ENCODE measurements around the gene NPBWR2.

NPBWR2 gene

DNA sequence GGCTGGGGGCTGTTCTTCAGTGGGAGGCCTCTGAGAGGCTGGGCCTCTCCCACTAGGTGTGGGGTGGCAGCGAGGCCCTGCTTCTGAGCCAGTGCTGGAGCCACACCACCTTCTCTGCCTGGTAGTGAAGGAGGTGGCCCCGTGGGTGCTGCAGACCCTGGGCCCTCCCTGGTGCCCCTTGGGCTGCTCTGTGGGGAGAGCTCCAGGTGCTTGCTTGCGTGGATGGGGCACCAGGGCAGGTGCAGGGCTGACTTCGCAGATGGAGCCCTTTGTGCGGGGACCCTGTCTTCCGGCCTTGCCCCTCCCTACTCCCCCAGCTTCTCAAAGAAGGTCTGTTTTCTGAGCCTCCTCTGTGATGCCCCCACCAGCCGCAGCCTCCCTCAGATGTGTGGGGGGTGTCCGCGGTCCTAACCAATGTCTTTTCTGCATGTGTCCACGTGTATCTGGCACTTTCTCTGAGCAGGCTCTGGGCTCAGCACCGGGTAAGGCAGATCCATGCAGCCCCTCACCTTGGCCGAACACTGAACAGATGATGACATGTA is 39.6 kb upstream of the NPBWR2 start:
- ATAC-seq, result no peak
- H3K36me3 Mint-ChIP-seq, result peaks cover 13% of the 10 kb centered on the region
- H3K4me3 Mint-ChIP-seq, result no peak overlapping the region
- H3K4me1 Mint-ChIP-seq, result no peaks in the 10 kb centered on the region
- peaks cover under 1% of the 10 kb centered on the region for H3K27me3 Mint-ChIP-seq
- no peak overlapping the region for H3K27ac Mint-ChIP-seq
- peaks cover 12% of the 10 kb centered on the region for H3K9me3 Mint-ChIP-seq

DNA sequence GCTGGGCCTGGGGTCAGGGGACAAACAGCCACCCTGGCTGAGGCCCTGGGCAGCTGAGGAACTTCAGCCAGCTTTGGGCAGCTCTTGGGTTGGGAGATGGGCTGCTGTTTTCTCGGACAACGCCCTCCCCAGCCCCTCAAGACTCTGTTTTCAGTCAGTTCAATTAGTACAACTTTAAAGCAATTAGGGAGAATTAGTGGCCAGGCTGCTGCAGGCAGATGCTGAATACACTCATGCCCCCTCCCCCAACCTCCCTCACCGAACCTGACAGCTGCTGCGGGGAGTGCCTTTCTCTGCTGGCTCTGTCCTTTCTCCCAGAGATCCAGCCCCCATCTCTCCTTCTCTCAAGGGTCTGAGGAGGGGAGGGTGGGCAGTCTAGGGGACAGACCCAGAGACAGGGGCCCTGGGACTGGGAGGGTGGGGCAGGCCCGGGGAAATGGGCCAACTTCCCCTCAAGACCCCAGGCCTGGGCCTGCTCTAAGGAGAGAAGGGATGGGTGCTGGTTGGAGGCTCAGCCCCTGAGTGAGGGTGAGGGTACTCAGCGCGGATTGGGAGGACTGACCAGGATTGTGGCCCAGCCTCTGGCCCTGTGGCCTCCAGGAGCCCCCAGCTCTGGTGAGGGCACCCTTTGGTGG is 39.1 kb upstream of the NPBWR2 start:
- H3K9me3 Mint-ChIP-seq, result peaks cover 12% of the 10 kb centered on the region
- no peaks in the 10 kb centered on the region for H3K4me1 Mint-ChIP-seq
- peaks cover 6% of the 10 kb centered on the region for H3K27me3 Mint-ChIP-seq
- H3K36me3 Mint-ChIP-seq, result peaks cover 13% of the 10 kb centered on the region
- ATAC-seq, result no peak
- H3K27ac Mint-ChIP-seq, result no peak overlapping the region
- no peak overlapping the region for H3K4me3 Mint-ChIP-seq

GRCh38 chr20:64145458-64146300 is 38.3 kb upstream of the NPBWR2 start:
- peaks cover 11% of the 10 kb centered on the region for H3K27me3 Mint-ChIP-seq

DNA sequence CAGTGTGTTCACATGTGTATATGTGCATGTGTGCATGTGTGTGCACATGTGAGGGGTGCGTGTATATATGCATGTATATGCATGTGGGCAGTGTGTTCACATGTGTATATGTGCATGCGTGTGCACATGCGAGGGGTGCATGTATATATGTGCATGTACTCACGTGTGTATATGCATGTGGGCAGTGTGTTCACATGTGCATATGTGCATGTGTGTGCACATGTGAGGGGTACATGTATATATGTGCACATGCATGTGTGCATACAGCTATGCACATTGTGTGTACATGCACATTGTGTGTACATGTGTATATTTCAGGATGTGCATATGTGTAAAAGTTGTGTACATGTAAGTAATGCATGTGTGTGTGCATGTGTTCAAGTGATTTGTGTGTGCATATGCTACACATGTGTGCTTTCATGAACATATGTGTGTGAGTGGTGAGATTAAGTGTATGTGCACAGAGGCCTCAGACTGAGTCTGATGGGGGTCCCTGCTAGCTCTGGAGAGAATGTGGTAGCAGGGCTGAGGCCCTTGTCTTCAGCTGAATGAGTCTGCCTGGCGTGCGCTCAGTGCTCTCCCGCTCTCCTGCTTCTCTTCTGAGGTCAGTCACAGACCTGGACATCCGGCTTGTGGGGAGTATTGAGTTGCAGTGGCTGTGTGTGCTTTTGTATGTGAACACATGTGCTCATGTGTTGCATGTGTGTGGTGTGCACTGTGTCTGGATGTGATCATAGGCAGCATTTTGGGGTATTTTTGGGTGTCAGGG is 37.0 kb upstream of the NPBWR2 start:
- Mint-ChIP-seq H3K27ac (no peak overlapping the region), H3K27me3 (peaks cover 17% of the 10 kb centered on the region), H3K36me3 (peaks cover 13% of the 10 kb centered on the region), H3K9me3 (peaks cover 12% of the 10 kb centered on the region), H3K4me3 (no peak overlapping the region), H3K4me1 (no peaks in the 10 kb centered on the region)
- ATAC-seq, result no peak

More at GRCh38 chr20:64145458-64146300, 38.3 kb upstream of the NPBWR2 start:
- Mint-ChIP-seq H3K27ac (no peak overlapping the region), H3K4me1 (no peaks in the 10 kb centered on the region), H3K9me3 (peaks cover 12% of the 10 kb centered on the region), H3K36me3 (peaks cover 13% of the 10 kb centered on the region), H3K4me3 (no peak overlapping the region)
- no peak for ATAC-seq

DNA sequence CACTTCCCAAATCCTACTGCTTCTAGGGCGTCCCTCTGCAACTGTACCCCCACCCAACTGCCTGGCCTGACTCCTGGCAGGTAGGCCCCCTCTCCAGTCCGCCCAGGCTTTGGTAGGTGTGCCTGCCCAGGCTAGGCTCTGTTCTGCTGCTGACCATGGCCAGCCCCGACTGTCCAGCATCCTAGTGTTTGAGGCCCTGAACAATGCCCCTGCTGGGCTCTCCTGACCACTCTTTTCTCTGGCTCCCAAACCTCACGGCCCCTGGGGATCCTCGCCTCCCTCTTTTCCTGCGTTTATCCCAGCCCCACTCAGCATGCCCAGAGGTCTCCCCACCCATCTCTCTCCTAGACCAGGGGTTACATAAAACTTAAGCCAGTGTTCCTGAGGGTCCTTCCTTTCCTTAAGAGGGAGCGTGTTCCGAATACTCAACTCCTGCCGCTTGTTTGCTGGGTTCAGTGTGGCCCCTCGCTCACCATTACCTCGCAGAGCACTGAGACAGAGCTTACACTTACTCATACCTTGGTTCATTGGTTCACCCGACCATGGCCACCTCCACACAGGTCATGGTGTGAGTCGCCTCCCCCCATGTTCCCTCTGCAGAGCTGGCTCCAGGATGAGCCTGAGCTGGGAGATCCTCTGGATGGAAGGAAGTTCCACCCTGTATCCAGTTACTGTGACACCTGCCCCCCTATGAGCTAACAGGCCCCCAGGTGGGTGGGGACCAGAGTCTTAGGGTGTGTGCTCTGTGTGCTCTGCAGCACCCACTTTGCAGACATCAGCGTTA is 35.8 kb upstream of the NPBWR2 start:
- peaks cover 12% of the 10 kb centered on the region for H3K9me3 Mint-ChIP-seq
- H3K27me3 Mint-ChIP-seq, result peaks cover 17% of the 10 kb centered on the region
- no peak overlapping the region for H3K4me3 Mint-ChIP-seq
- H3K36me3 Mint-ChIP-seq, result peaks cover 13% of the 10 kb centered on the region
- no peaks in the 10 kb centered on the region for H3K4me1 Mint-ChIP-seq
- no peak for ATAC-seq
- H3K27ac Mint-ChIP-seq, result no peak overlapping the region

GRCh38 chr20:64142590-64142989 is 35.2 kb upstream of the NPBWR2 start:
- H3K36me3 Mint-ChIP-seq, result peaks cover 13% of the 10 kb centered on the region
- H3K4me3 Mint-ChIP-seq, result no peak overlapping the region
- no peaks in the 10 kb centered on the region for H3K4me1 Mint-ChIP-seq
- H3K9me3 Mint-ChIP-seq, result peaks cover 12% of the 10 kb centered on the region
- peaks cover 17% of the 10 kb centered on the region for H3K27me3 Mint-ChIP-seq
- ATAC-seq, result no peak
- H3K27ac Mint-ChIP-seq, result no peak overlapping the region

- peaks cover 13% of the 10 kb centered on the region for H3K36me3 Mint-ChIP-seq
- H3K27ac Mint-ChIP-seq, result no peak overlapping the region
- H3K9me3 Mint-ChIP-seq, result peaks cover 12% of the 10 kb centered on the region
- peaks cover 27% of the 10 kb centered on the region for H3K27me3 Mint-ChIP-seq
- no peaks in the 10 kb centered on the region for H3K4me1 Mint-ChIP-seq
- no peak overlapping the region for H3K4me3 Mint-ChIP-seq
- ATAC-seq, result no peak
Measured at GRCh38 chr20:64140956-64141355, 33.6 kb upstream of the NPBWR2 start.

DNA sequence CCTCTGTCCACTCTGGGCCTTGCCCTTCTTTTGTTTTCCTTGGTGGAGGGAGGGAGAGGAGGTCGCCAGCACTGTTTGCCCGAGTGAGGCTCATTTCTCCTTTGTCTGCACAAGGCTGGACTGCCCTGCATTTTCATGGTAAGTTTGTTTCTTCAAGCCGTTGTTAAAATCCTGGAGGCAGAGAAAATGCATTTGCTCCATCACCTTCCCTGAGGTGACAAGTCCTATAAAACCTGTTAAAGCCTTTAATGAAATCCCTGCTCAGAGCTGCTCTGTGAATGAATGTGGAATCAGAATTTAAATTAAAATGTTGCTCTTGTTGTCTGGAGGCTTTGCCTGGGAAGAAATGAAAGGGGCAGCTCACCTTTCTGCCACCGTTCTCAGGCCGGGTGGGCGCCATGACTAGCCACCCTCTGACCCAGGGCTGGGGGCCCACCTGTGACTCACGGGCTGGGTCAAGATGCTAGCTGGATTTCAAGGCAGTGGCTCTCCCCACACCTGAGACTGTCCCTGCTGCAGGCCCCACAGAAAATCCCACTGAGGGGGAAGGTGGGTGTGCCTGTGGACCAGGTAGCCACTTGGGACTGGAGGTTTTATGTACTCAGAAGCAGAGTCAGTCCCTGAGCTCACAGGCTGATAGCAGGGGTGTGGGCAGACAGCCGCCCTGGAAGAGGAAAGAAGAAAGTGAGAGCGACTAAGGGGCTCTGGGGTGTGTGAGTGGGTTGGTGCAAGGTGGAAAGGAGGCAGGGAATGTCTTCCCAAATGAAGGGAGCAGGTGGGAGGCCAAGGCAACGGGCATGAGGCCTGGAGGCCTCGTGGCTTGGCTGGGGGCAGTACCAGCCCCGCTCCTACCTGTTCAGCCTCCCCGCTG is 32.9 kb upstream of the NPBWR2 start:
- H3K27ac Mint-ChIP-seq, result no peak overlapping the region
- H3K4me1 Mint-ChIP-seq, result no peaks in the 10 kb centered on the region
- peaks cover 12% of the 10 kb centered on the region for H3K9me3 Mint-ChIP-seq
- H3K4me3 Mint-ChIP-seq, result no peak overlapping the region
- peaks cover 32% of the 10 kb centered on the region for H3K27me3 Mint-ChIP-seq
- H3K36me3 Mint-ChIP-seq, result peaks cover 13% of the 10 kb centered on the region
- no peak for ATAC-seq

DNA sequence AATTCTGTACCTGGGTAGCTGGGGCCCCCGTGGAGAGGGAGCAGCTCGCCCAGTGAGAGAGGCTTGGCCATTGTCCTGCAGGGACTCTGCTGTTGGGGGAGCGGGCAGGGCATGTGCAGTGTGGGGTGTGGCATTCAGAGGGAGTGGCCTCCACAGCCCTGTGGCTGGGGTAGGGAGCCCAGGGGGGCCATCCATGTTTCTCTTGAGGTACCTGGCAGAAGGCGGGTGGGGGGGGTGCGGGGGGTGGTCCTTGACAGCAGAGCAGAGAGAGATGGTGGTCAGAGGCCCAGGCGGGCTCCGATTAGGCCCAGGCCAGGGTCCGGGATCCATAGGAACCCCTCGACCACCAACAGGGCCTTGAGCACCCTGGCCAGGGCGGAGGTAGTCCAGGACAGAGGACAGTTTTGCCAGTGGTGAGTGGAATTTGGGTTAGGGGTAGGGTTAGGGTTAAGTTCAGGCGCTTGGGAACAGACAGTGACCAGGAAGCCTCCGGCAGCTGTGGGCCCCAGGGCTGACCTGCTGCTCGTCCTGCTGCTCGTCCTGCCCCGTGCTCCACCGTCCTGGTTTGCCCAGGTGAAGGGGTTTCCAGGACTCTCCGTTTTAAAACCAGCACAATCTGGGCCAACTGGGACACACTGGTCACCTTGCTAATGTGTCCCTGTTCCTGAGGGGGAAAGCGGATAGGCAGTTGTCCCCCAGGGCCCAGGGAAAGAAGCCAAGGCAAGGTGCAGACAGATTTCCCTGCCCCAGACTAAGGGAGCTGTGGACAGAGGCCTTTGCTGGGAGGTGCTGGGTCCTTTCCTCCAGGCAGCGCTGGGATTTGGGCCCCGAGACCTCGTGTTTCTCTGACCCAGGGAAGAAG is 32.1 kb upstream of the NPBWR2 start:
- H3K36me3 Mint-ChIP-seq, result peaks cover 4% of the 10 kb centered on the region
- no peak for ATAC-seq
- no peak overlapping the region for H3K27ac Mint-ChIP-seq
- no peaks in the 10 kb centered on the region for H3K4me1 Mint-ChIP-seq
- peaks cover 32% of the 10 kb centered on the region for H3K27me3 Mint-ChIP-seq
- peaks cover 6% of the 10 kb centered on the region for H3K9me3 Mint-ChIP-seq
- H3K4me3 Mint-ChIP-seq, result no peak overlapping the region

DNA sequence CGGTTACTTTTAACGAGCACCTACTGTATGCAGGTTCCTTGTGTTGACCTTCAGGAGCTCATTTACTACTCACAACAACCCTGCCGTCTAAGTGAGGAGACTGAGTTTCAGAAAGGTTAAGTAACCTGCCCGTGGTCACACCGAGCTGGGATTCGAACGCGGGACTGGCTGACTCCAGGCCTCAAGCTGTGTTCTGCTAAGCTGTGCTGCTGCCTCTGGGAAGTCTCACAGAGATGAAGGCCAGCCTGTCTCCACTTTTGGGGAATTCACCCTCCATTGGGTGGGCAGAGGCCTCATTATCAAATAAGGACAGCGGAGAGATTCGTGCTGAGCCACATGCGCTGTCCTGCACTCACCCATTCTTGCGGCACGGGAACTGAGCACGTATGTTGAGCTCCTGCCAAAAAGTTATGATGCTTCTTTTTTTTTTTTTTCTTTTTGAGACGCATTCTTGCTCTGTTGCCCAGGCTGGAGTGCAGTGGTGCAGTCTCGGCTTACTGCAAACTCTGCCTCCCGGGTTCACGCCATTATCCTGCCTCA is 31.0 kb upstream of the NPBWR2 start:
- H3K9me3 Mint-ChIP-seq, result no peaks in the 10 kb centered on the region
- no peaks in the 10 kb centered on the region for H3K4me1 Mint-ChIP-seq
- H3K27ac Mint-ChIP-seq, result no peak overlapping the region
- H3K36me3 Mint-ChIP-seq, result no peaks in the 10 kb centered on the region
- ATAC-seq, result no peak
- H3K27me3 Mint-ChIP-seq, result peaks cover 32% of the 10 kb centered on the region
- H3K4me3 Mint-ChIP-seq, result no peak overlapping the region

DNA sequence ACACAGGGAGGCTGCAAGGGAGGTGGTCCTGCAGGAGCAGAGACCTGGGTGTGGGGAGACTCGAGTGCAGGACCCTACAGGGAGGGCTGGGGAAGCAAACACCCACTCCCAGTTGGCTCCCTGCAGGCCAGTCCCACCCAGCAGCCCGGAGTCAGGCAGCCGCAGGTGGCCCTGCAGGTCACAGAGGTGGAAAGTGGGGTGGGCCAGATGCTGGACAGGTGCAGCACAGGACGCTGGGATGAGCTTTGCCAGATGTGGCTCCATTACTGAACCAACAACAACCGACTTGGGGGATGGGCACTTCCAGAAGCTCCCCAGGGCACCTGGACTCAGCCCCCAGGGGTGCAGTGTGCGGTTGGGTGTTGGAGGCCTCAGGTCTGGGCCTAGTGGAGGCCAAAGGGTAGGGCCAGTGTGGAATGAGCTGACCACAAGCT is 30.2 kb upstream of the NPBWR2 start:
- H3K36me3 Mint-ChIP-seq, result no peaks in the 10 kb centered on the region
- H3K9me3 Mint-ChIP-seq, result no peaks in the 10 kb centered on the region
- H3K27me3 Mint-ChIP-seq, result peaks cover 32% of the 10 kb centered on the region
- no peak overlapping the region for H3K4me3 Mint-ChIP-seq
- no peaks in the 10 kb centered on the region for H3K4me1 Mint-ChIP-seq
- ATAC-seq, result no peak
- no peak overlapping the region for H3K27ac Mint-ChIP-seq

DNA sequence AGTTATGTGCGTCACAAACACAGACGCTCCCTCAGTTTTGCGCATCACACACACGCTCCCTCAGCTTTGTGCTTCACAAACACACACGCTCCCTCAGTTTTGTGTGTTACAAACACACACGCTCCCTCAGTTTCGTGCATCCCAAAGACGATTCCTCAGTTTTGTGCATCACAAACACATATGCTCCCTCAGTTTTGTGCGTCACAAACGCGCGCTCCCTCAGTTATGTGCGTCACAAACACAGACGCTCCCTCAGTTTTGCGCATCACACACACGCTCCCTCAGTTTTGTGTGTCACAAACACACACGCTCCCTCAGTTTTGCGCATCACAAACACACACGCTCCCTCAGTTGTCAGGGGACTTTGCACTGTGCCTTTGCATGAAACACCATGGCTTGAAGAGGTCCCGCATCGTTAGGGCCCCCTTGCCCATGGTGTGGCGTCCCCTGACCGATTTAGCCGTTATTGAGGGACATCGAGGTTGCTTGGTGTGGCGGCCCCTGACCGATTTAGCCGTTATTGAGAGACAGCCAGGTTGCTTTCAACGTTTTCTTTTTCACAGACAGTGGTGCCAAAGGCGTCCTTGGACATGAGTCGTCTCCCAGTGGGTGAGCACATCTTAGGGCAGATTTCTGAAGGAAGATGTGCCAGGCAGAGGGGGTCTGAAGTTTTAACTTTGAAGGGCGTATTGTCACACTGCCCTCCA is 28.8 kb upstream of the NPBWR2 start:
- no peaks in the 10 kb centered on the region for H3K4me1 Mint-ChIP-seq
- no peak for ATAC-seq
- peaks cover 24% of the 10 kb centered on the region for H3K27me3 Mint-ChIP-seq
- H3K27ac Mint-ChIP-seq, result no peak overlapping the region
- no peak overlapping the region for H3K4me3 Mint-ChIP-seq
- no peaks in the 10 kb centered on the region for H3K9me3 Mint-ChIP-seq
- no peaks in the 10 kb centered on the region for H3K36me3 Mint-ChIP-seq

Measured in stimulated activated memory B cell treated with anti-CD40 and anti-IgM and Interleukin-4, amounts not matched to agents 10 μg/mL and 1 μg/mL and 100 μg/mL, for 72 hours (primary cell).